HG03558 (cell line): ENCODE data around the gene SRRT.

Experiments
- ATAC-seq: cut with Tn5 transposase; IDR thresholded peaks from one replicate; pipeline ENCODE4 v1.9.1; 2021; ENCODE audit warnings: moderate number of reproducible peaks; ENCODE audit not compliant: unreplicated experiment; ENCODE audit errors: extremely low read depth

Gene SRRT

DNA sequence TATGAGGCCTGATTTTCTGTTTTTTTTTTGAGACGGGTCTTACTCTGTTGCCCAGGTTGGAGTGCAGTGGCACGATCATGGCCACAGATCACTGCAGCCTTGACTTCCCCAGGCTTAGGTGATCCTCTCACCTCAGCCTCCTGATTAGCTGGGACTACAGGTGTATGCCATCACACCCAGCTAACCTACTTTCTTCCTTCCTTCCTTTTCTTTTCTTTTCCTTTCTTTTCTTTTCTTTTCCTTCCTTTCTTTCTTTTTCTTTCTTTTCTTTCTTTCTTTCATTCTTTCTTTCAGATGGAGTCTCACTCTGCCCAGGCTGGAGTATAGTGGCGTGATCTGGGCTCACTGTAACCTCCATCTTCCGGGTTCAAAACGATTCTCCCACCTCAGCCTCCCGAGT is 3.8 kb downstream of the SRRT start:
- ATAC-seq = no peak

DNA sequence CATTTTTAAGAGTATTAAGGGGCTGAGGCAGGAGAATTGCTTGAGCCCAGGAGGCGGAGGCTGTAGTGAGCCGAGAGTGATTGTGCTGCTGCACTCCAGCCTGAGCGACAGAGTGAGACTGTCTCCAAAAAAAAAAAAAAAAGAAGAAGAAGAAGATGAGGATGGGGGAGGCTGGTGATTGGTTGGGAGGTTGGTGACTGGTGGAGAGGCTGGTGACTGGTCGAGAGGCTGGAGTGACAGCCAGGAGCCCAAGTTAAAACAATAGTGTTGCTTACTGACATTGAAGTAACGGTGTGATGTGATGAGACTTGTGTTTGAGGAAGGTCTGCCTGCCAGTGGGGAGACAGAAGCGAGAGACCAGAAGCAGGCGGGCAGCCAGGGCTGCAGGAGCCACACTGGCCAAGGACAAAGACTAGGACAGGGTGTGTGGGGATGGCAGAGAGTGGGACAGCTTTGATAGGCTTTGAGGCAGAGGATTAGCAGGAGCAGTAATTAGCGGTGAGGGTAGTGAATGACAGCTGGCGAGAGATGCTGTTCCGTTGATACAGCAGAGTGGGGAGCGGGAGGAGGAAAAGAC is 4.9 kb downstream of the SRRT start:
- no peak for ATAC-seq

DNA sequence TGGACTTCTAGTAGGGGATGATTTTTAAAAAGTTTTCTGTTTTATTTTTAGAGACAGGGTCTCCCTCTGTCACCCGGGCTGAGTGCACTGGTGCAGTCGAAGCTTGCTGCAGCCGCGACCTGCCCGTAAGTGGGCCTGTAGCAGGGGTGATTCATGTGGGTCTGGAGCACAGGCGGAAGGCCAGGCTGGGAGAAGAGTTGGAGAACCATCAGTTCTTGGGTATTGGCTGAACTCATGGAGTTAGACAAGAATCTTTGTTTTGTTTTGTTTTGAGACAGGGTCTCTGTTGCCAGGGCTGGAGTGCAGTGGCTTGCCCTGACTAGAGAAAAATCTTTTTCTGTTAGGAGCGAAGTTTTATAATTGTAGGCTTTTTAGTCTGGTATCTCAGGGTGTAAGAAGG is 5.7 kb downstream of the SRRT start:
- no peak for ATAC-seq

DNA sequence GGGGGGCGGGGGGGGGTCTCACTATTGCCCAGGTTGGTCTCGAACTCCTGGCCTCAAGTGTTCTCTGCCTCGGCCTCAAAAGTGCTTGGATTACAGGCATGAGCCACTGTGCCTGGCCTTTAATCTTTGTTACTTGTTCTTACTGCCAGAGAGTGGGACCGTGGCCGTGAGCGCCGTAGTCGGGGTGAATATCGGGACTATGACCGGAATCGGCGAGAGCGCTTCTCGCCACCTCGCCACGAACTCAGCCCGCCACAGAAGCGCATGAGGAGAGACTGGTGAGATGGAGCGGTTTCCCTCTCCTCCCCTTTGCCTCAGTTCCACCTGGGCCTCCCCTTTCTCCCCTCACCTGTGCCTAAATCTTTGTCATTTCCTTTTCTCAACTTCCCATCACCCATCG is 6.2 kb downstream of the SRRT start:
- ATAC-seq = no peak

DNA sequence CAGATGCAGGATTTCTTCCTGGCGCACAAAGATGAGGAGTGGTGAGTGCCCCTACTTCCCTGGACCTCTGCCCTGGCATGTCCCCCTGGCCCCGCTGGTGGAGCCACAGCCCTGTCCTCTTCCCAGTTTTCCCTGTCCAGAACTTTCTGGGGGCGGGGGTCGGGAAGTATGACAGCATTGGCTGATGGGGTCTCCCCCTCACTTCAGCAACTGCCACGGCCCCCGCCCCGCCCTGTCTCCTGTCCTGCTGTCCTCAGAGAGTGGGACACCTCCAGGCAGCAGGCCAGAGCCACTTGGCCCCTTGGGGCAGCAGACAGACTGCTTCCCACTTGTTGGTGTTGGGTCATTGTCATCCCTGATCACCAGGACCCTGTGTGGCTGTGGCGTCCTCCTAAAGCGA is 7.3 kb downstream of the SRRT start:
- no peak for ATAC-seq

DNA sequence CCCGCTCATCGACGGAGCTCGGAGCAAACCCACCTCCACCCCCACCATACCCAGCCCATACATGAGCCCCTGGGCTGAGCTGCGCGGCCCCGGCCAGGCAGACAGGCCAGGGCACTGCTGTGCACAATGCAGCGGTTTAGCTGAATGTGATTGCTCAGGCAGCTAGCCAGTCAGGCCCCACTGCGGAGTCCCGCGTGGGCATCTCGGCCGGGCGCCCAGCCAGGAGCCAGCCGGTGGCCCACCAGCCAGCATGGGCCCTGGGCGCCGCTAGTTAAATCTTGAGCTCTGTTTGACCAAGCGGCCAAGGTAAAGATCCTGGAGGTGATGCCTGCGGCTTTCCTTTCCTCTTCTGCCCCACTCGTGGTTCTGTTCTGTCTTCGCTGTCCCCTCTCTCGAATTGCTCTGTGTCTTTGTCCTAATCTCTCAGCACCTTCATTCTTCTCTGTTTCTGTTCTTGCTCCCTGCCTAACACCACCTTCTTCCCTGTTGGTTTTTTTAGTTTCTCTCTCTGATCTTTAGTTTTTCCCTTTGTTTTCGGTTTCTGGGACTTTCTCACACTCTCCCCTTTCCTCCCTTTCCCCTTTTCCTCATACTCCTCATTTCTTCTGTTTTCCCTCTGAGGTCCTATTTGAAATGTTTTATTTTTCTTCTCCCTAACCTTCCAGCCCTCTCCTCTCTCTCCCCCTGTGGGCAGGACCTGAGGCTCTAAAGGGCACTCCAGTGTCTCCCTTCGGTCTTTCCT is 8.1 kb downstream of the SRRT start:
- ATAC-seq = no peak

DNA sequence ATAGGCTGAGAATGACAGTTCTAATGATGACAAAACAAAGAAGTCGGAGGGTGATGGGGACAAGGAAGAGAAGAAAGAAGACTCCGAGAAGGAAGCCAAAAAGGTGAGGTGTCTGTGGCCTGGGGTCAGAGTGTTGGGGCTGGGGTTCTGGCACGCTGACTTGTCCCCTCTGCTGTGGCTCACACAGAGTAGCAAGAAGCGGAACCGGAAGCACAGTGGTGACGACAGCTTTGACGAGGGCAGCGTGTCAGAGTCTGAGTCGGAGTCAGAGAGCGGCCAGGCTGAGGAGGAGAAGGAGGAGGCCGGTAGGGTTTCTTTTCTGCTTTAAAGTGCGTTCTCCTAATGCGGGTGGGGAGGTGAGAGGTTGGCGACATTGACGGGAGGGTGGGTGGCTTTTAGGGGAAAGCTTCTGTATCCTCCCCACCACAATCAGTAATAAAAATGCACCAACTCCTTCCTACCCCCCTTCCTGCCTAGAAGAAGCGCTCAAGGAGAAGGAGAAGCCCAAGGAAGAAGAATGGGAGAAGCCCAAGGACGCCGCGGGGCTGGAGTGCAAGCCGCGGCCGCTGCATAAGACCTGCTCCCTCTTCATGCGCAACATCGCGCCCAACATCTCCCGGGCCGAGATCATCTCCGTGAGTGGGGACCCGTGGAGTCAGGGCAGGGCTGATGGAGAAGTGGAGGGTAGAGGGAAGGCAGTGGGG is 10.0 kb downstream of the SRRT start:
- no peak for ATAC-seq

DNA sequence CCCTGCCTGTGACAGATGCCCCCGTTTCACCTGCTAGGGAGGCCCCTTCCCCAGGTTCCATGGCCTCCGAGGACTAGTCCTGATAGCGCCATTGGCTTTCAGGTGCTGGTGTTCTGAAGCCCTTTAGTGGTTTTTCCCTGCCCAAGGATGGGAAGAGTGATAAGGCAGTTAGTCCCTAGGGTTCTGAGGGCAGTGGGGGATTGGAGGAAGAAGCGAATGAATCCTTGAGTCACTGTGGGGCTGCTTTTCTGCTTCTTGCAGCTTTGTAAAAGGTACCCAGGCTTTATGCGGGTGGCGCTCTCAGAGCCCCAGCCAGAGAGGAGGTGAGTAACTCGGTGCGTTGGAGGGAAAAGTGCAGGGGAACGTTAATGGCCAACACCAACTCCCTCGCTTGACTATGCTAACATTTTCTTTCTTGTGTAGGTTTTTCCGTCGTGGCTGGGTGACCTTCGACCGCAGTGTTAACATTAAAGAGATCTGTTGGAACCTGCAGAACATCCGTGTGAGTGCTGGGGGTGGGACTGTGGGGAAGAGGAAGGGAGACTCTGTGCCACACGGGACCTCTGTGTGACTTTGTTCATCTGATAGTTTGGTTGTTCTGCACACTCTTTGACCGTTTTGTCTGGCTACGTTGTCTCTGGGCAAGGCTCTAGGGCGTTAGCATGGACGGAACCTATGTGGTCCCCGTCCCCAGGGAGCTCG is 10.7 kb downstream of the SRRT start:
- no peak for ATAC-seq

DNA sequence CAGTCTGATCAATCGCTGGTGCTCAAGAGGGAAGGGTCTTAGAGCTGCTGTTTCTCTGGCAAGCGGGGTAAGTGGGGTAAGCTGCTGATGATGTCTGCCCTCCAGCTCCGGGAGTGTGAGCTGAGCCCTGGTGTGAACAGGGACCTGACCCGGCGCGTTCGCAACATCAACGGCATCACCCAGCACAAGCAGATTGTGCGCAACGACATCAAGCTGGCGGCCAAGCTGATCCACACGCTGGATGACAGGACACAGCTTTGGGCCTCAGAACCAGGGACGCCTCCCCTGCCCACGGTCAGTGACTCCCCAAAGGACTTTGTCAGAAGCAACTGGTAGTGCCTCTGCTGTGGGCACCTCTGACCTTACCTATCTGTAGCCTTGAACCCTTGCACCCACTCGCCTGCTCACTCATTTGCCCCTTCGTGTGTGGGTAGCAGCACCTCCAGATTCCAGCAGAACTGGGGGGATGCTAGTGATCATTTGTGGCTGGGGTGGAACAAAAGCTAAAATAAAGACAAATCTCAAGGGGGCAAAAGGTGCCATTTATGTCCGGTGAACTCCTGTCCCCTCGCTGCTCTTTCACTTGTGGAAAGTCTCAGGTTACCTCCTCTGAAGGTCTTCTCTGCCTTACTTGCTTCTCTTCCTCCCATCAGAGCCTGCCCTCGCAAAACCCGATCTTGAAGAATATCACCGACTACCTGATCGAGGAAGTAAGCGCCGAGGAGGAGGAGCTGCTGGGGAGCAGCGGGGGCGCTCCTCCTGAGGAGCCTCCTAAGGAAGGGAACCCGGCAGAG is 11.4 kb downstream of the SRRT start:
- ATAC-seq = no peak

DNA sequence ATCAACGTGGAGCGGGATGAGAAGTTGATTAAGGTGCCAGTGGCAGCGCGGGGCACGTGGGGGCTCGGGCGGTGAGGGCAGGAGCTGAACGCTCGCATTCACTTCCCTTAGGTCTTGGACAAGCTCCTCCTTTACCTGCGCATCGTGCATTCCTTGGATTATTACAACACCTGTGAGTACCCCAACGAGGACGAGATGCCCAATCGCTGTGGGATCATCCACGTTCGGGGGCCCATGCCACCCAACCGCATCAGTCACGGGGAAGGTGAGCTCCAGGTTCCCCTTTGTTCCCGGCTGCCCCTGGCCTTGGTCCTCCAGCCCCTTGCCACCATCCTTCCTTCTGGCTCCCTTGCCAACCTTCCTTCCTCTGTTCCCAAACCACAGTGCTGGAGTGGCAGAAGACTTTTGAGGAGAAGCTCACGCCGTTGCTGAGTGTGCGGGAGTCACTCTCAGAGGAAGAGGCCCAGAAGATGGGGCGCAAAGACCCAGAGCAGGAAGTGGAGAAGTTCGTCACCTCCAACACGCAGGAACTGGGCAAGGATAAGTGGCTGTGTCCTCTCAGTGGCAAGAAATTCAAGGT is 12.1 kb downstream of the SRRT start:
- no peak for ATAC-seq

DNA sequence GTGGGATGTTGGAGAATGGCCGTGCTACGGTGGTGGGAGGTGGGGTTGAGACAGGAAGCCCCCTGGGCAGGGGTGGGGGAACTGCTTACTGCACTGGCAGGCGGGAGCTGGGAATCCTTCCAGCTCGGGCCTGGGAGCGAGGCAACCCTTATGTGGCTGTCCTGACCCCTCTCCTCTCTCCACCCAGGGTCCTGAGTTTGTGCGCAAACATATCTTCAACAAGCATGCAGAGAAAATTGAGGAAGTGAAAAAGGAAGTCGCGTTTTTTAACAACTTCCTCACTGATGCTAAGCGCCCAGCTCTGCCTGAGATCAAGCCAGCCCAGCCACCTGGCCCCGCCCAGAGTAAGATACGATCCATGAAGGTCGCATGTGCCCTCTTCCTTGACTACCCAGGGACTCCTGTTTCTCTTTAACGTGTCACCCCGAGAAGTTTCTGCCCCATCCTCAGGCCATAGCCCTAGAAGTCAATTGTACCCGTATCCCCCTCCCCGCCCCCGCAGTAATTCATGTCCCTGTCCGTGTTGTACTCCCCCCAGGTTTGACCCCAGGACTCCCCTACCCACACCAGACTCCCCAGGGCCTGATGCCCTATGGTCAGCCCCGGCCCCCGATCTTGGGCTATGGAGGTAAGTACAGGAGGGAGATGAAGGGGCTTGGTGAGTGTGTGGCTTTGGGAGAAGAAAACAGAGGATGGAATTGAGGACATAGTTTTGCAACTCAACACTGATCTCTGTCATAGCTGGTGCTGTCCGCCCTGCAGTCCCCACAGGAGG is 12.8 kb downstream of the SRRT start:
- peak; percentile 33 for ATAC-seq

DNA sequence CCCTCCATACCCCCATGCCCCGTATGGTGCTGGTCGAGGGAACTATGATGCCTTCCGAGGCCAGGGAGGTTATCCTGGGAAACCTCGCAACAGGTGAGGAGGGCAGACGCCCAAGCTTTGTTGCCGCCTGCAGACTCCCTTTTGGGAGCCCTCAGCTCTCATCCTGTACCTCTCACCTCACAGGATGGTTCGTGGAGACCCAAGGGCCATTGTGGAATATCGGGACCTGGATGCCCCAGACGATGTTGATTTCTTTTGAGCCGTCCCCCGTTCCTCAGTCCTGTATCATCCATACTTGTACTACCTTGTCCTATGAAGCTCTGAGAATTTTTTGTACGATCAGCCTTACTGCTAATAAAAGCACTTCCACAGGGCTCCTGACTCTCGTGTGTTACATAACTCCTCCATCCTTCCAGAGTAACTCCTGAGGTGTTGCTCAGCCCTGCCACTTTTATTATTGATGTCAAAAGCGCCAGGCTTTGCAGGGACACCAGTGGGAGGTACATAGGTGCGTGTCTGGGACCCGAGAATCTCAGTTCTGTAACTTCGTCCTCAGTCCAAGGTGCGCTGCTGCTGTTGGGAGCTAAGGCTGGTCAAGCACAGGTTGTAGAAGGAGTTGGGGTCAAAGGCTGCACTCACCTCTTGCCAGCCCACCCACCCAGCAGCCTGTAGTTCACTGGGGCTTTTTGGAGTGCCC is 13.5 kb downstream of the SRRT start:
- no peak for ATAC-seq

DNA sequence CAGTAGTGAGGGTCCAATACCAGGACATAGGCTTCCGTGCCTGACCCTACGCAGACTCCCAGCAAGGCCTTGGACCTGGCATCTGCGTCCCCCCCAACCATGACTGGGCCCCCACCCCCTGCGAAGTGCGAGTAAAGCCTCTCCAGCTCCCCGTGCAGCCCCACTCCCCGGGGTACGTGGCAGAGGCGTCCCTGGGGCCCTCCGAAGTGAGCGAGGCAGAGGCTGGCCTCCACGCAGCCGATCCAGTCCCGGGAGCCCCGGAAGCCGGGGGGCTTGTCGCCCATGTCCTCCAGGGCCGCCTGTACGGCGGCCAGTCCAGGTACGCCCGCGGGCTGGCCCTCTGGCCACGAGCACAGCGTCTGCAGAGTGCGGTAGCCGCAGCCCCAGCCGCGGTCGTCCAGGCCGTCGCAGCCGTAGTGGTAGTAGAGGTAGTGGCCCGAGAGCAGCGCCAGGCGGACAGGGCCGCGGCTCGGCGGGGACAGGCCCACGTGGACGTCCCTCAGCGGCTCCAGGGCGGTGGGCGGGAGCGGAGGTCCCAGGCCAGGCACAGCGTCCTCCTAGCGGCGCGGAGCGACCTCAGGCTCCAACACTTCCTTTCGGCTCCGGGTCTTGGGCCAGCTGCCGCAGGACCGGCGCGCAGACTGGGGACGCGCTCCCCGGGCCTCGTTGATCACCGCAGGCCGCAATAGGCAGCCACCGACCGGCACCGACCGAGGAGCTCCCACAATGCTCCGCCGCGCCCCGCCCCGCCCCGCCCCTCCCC is 14.3 kb downstream of the SRRT start, which contains the start of gene UFSP1:
TSS of gene UFSP1 (minus strand) at position 728 of the 763 bp plus-strand sequence. CDS start at position 284, 444 bp downstream.
- no peak for ATAC-seq

DNA sequence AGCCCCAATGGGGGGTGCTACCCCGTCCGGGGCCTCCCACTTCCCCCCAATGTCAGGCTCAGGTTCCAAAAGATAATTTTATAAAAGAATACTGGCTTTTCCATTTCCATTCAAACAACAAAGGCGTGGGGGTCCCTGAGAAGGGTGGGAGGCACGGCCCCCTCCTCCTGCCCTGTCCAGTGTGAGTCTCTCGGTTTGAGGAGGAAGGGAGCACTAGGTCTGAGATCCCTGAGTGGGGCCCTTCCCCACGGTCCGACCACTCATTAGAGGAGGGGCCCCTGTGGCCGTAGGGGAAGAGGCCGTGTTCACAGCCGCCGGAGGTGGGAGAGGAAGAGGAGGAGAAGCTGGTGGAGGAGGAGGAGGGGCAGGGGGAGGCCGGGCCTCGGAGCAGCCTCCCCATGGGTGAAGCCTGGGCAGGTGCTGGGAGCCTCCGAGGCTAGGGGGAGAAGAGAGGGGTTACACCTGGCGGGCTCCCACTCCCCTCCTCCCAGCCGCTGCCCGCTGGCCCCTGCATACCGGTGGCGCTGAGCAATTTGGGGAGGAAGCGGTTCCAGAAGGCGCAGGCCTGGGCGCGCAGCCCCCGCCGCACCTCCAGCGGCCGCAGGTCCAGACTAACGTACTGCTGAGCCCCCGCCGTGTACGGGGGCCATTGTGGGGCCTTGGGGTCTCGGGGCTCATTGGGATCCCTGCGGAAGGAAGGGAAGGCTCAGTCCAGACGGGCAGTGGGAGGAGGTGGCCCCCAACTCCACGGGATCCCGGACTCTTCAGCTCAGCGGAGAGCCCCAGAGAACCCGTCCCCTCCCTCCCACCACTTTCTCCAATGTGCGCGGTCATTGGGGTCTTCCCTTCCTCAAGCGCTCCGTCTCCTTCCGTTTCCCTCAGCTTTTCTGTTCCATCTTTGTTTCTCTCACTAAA is 16.0 kb downstream of the SRRT start:
- no peak for ATAC-seq

DNA sequence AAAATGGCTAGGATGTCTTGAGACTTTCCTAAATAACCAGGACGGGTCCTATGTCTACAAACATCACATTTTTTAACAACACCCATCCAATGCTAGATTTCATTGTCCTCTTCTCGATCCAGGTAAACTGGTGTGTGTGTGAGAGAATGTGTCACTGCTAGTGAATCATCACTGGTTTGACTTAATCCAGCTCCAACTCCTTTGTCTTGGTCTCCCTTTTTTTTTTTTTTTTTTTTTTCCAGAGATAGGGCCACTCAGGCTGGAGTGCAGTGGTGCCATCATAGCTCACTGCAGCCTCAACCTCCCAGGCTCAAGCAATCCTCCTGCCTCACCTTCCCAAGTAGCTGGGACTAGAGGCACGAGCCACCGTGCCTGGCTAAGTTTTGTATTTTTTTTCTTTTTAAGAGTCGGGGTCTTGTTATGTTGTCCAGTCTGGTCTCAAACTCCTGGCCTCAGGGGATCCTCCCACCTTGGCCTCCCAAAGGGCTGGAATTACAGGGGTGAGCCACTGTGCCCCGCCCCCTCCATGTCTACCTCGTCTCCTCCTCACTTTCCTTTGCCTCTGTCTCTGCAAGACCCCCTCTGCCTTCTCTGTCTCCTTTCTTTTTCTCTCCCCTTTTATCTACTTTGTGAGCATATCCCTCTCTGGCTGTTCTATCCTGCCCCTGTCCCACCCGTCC is 16.8 kb downstream of the SRRT start:
- ATAC-seq = no peak
